ENCODE data around the gene JCAD.

DNA sequence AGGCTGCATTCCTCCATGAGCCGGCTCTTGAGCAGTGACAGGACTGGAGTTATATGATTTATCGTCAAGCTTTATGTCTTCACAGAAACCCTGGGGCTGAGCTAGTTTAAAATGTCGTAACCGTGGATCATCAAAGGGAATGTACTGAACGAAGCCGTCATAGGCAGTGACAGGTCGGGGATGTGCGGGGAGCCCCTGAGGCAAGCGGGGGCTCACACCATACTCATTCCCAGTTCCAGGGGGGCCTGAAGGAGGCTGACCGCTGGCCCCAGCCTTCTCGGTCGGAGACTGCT lies 30.7 kb downstream of the JCAD start:
- TF ChIP-seq, protein P1, sequence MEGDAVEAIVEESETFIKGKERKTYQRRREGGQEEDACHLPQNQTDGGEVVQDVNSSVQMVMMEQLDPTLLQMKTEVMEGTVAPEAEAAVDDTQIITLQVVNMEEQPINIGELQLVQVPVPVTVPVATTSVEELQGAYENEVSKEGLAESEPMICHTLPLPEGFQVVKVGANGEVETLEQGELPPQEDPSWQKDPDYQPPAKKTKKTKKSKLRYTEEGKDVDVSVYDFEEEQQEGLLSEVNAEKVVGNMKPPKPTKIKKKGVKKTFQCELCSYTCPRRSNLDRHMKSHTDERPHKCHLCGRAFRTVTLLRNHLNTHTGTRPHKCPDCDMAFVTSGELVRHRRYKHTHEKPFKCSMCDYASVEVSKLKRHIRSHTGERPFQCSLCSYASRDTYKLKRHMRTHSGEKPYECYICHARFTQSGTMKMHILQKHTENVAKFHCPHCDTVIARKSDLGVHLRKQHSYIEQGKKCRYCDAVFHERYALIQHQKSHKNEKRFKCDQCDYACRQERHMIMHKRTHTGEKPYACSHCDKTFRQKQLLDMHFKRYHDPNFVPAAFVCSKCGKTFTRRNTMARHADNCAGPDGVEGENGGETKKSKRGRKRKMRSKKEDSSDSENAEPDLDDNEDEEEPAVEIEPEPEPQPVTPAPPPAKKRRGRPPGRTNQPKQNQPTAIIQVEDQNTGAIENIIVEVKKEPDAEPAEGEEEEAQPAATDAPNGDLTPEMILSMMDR (IDR thresholded peaks at IDR 0.05): no peak
- no peak for TF ChIP-seq POLR2A (IDR thresholded peaks at IDR 0.05)

Measured in thyroid gland (tissue), 4 donors.